OCI-M1 (cell line): ENCODE measurements around the gene LHX4.

Experiments
- DNase-seq: peaks from one replicate; lab custom pipeline; 2025; lab: John Stamatoyannopoulos, UW

Gene LHX4

GRCh38 chr1:180227861-180228647 is 2.0 kb upstream of the LHX4 start:
- no peak for DNase-seq

DNA sequence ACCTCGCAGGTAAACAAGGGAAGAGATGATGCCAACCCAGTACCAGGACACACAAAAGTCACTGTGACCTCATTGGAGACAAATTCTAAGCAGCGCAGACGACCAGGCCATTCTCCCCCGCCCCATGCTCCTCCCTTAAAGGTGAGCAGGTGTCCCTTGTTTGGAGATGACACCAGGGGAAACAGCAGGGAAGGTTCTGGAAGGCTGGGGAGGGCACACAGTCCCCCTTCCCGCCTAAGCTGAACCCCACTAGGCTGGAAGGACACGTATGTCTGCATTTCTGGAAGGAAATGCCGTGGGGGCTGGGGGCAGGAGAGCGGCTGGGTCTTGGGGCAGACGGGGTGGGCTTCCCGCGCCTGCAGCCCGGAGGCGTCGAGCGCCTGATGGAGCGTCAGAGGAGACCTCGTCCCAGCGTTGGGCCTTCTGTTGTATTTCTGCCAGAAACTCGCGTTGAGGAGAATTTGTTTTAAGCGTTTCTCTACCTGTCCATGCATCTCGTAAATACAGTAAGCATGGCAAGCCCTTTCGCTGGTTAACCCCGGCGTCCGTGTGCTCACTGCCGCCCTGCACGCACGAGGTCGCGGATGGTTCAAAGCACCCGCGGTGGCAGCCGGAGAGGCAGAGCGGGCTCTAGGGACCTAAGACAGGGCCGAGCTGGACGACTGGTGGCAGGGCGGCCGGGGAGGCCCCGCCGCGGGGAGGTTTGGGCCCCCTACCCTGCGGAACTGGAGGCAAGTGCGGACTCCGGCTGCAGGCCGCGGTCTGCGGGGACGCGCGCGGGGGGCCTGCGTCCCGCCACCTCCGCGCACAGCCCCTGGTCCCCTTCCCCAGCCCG is 1.2 kb upstream of the LHX4 start:
- no peak for DNase-seq

GRCh38 chr1:180230416-180230790 is 339 bp downstream of the LHX4 start:
- no peak for DNase-seq

DNA sequence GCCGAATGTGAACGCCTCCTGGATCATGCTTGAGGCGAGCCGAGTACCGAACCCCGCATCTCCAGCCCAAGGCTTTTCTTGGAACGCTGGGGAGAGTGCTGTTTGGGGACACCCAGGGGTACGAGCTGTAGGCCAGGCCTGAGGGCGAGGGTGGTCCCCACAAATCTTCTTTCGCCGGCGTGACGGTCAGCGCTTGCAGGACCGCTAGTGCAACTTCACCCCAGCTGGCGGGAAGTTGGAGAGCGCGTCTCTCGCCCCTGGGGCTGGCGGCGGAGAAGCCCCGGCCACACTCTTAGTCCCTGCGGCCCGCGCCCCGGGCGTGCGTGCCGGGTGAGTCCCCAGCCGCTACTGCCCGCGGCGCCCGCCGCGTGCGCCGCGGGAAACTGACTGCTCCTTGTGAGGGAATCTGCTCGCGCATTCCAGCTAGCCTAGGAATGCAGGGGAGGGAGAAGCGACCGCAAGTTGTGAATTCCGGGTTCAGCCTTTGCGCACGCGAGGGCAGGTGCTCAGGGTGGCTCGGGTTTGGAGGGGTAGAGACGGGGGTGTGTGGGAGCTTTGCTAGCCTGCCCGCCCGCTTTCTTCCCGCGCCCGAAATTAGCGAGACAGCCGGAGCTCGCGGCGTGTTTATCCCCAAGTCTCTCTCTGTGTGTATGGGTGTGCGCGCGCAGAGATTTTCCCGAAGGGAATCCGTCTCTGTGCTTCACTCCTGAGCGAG is 884 bp downstream of the LHX4 start:
- DNase-seq, result no peak

DNA sequence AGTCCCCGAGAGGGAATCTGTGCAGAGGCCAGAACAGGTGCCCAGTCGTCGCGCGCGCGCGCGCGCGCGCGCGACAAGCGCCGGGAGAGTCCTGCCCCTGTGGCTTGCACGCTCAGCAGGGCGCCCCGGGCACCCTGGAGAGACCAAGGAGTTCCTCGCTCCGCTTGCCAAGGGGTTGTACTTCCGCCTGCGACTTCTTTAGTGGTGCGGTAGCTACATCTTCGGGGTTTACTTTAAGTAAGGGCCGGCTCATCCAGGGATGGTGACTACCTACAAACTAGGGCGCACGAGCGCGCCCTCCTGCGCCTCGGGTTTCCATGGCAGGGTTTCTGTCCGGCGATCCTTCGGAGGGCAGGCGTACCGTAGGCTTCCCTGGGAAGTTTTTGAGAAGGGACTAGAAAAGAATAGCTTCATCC is 1.4 kb downstream of the LHX4 start:
- DNase-seq, result peak; percentile 58

DNA sequence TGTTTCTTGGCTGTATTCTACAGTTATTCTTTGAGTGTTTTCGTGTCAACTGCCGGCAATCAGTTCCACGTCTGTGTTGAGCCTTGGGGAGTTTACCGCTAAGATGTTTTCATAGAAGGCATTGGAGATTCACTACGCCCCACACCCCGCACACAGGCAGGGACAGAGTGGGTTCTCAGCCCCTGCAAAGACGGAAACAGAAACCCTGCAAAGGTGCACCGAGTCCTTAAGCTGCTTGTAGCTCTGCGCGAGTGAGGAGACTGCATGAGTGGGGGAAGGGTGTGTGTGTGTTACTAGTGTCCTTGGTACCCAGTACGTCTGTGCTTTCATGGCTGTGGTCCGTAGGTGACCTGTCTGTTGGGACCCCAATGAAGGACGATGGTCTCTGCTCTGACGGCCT is 1.9 kb downstream of the LHX4 start:
- DNase-seq, result no peak

DNA sequence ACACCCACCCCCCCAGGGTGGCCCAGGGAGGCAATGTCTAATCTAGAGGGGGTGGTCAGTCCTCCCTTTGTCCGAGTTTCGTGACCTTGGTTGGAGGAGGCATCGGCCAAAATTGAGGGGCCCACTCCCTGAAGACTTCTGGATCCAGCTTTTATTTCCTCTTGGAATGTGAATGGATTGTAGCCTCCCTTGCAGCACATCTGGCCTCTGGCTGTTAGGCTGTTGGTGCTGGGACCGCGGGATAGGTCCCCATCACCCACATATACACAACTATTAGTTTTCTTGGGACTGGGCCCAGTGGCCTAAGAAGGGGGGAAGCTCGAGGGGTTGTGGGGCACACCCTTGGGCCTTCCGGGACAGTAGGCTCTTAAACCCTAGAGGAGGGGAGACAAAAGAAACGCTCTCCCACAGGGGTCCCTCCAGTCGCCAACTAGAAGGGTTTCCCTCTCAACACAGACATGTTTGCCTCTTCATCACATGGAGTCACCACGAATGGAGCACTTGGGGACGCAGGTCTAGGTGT is 2.5 kb downstream of the LHX4 start:
- no peak for DNase-seq

GRCh38 chr1:180233191-180234011 is 3.3 kb downstream of the LHX4 start:
- no peak for DNase-seq

GRCh38 chr1:180234369-180235076 is 4.5 kb downstream of the LHX4 start:
- no peak for DNase-seq

DNA sequence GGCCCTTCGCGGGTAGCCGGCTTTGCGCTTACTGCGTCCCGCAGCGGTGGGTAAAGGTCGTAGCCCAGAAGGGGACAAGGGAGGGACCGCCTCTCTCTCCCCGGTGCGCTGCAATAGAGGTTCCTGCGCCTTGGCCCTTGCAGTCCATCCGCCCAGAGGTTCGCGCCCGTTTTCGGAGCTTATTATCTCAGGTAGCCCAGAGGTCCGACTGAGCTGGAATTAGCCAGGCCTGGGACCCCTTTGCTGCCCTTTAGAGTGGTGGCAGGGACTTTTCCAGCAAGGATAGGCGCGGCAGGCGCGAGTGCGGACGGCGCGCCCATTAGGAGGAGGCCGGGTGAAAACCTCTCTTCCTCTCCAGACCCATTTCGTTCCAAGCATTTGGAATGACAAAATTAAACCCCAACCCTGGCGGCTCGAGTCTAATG is 5.0 kb downstream of the LHX4 start:
- no peak for DNase-seq

DNA sequence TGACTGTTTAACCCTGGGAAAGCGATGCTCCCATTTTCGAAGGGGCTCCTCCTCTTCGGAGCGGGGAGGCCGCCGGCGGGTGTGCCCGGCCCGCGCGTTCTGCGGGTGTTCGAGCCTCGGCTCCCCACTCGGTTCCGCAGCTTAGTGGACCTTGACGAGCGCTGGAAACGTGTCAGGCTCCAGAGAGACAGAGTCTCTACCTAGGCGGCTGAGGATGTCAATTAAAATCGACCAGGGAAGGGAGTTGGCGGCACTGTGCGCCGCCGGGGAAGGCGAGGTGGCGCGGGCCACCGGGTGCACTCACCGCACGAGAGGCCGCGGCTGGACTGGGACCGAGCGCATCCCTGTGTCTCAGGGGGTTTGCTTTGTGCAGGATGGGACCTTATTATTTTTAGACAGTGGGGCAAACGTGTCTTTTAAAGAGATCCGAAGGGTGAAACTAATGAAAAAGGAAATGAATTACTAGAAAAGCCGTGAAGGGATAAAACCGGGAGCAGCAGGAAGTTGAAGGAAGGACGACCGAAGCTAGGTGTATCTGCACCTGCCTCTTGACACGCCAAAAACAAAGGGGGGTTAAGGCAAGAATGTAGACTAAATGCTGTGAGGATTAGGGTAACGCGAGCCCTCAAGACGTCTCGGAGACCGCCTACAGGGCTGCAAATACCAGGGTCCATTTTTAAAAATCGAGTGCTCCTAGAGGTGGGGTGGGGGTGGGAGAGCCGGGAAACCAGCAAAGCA is 5.6 kb downstream of the LHX4 start:
- DNase-seq, result no peak

- no peak for DNase-seq
Observed at GRCh38 chr1:180236698-180237509, 6.8 kb downstream of the LHX4 start.

DNA sequence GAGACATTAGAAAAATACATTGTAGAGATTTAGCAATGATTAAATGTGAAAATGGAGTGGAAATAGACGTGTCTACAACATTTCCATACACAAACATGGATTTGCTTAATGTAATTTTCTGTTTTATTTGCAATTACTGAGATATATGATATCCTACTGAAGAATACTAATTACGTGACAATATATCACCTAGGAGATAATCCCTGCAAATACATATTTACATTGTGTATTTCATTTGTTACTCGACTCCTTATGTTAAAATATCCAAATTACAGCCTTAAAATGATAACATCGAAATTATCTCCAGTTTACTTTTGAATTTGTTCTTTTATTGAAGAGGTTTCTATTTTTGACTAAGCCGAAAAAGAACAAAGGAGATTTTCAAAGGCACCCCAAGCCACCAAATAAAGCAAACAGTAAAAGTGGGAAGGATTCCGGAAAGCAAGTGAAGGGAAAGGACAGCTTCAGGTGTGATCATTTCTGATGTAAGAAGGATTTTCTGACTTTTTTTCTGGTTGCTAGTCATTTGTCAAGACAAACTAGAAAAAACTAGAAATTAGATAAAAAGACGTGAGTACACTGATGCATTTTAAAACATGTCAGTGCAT is 7.9 kb downstream of the LHX4 start:
- no peak for DNase-seq

DNA sequence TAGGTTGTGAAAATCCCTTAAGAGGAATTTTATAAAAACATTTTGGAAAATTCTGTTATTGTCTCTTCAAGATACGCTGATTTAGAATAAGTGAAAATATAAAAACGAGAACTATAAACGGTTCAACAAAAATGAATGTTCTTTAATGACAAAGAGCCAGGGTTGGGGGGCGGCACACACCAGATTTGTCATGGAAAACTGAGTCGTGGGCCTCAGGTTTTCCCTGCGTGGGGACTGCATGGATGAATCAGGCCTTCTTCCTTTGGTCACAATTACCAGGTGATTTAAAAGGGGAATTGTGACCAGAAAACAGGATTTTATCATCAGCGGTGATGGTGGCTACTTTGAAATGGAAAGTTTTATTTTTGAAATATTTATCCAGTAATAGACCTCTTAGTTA is 8.6 kb downstream of the LHX4 start:
- no peak for DNase-seq

DNA sequence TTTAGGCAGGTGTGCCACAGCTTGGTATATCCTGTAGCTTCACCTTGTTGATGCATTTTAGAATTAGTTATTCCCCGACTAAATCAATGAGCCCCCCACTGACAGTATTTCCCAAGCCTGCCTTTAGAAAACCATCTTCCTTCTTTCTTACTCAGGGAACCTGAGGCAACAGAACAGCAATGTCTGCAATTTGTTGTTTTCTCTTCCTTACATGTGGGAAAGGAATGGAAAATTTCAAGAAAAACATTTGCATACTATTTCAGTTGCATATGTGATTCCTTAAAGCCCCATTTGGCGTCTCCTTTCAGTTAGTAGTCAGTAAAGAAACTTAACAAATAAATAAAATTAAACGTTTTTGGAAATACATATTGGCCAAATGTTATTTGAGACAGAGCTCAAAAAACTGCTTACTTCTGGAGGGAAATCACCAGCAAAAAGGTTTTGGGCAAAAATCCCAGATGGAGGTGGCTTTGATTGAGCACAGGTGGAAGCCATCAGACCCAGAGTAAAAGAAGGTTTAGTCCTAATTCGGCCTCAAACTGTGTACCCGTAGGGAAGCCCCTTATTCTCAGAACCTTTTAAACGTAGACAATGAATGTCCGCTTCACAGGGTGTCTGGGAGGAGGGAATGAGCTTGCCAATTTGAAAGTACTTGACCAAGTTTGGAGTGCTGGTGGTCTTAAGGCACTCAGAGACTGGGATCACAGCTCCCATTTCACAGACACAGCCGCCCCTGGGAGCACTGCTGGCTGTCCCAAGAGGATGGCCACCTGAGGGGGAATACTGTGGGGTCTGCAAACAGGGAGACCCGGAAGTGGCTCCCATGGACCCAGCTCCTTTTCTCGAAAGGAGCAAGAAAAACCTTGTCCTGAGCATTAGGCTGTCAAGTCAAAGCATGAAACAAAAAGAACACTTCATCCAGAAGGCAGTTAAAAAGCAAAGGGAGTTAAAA is 9.4 kb downstream of the LHX4 start:
- DNase-seq, result no peak

DNA sequence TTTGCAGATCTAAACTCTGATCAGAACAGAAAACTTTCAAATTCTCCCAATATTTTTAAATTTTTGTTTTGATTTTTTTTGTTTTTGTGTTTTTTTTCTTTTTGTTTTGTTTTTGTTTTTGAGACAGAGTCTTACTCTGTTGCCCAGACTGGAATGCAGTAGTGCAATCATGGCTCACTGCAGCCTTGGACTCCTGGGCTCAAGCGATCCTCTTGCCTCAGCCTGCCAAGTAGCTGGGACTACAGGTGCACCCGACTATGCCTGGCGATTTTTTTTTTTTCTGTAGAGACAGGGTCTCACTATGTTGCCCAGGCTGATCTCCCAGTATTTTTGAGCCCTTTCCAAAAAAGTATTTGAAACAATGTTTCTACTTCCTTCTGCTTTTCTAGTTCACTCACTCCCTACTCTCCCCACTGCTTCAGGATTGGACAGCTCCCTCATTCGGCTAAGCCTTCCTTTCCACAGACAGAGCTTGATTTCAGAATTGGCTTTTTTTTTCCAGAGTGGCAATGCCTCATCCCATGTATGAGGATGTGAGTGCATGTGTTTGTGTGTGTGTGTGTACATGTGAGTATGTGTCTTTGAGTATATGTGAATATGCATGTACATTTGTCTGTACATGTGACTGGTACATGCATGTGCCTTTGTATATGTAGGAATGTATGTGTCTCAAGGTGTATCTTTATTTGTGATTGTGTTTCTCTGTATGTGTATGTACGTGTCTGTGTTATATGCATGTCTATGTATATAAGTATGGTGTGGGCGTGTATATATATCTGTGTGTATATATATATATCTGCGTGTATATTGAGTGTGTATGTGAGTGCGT is 11.9 kb downstream of the LHX4 start:
- DNase-seq, result peak; percentile 35
